Esophagus muscularis mucosa (tissue), 4 donors: ENCODE results near the gene MXRA7.

Experiments
- EP300 ChIP-seq: sonication (generic); formaldehyde crosslinking; IDR thresholded peaks from one replicate; pipeline ENCODE4 v1.6.1; 2017; ENCODE audit warnings: antibody characterized with exemption
- POLR2A ChIP-seq: fragments of 450-650 bp; IDR thresholded peaks from one replicate; pipeline ENCODE4 v1.6.1; 2017; ENCODE audit warnings: antibody characterized with exemption, moderate library complexity, mild to moderate bottlenecking, low read depth
- POLR2AphosphoS5 ChIP-seq, 2 donors: sonication (generic); formaldehyde crosslinking; IDR thresholded peaks; one replicate each; pipeline ENCODE4 v1.6.1; 2017; ENCODE audit warnings: antibody characterized with exemption in 2 of 2
- TF ChIP-seq, protein P1 (sequence below), 3 experiments: fragments of 200-600 bp in 2 of 3; fragments of 450-650 bp in 1 of 3; sonication (generic) in 2 of 3; IDR thresholded peaks; one replicate each; pipeline ENCODE4 v1.5.1; 2017 to 2019; ENCODE audit warnings: antibody characterized with exemption in 3 of 3, mild to moderate bottlenecking in 2 of 3, moderate library complexity in 1 of 3

DNA sequence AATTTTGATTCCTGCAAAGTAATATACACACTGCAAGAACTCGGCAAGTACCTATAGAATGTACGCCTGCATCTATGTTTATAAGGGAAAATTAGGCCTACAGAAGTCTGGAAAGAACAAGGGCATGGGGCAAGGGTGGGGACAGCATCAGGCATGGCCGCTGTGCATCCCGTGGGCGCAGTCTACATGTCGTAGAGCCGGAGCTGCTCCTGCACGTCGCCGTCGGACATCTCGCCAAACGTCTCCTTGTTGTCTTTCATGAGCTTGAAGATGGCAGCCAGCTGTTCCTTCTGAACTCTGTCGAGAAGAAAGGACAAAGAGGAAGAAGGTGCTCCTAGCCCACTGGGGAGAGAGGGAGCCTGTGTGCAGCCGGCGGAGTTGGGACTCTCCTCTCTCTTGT lies 33.4 kb downstream of the MXRA7 start:
- TF ChIP-seq POLR2AphosphoS5 (IDR thresholded peaks at IDR 0.05) (no peak), POLR2A (no peak), EP300 (no peak)
- TF ChIP-seq, protein P1, sequence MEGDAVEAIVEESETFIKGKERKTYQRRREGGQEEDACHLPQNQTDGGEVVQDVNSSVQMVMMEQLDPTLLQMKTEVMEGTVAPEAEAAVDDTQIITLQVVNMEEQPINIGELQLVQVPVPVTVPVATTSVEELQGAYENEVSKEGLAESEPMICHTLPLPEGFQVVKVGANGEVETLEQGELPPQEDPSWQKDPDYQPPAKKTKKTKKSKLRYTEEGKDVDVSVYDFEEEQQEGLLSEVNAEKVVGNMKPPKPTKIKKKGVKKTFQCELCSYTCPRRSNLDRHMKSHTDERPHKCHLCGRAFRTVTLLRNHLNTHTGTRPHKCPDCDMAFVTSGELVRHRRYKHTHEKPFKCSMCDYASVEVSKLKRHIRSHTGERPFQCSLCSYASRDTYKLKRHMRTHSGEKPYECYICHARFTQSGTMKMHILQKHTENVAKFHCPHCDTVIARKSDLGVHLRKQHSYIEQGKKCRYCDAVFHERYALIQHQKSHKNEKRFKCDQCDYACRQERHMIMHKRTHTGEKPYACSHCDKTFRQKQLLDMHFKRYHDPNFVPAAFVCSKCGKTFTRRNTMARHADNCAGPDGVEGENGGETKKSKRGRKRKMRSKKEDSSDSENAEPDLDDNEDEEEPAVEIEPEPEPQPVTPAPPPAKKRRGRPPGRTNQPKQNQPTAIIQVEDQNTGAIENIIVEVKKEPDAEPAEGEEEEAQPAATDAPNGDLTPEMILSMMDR (IDR thresholded peaks at IDR 0.05): no peak
